Myocyte (in vitro differentiated cells): ENCODE results near the gene FYB2. TPM values are rescaled to one million over a fixed set of nuclear protein-coding genes. Genes with fewer than 3 reads are reported as not detected.

Experiments
- total RNA-seq: library from RNA; depleted of rRNA; stranded (reverse); fragments of >200 nt; gene quantifications from 2 replicates; pipeline ENCODE4 v1.2.3, GENCODE V29; 2014

Gene FYB2
- total RNA-seq, 1 donor from 2014 or later = not detected

Other genes with a start within 250 kb of the FYB2 start
- gene PLPP3, start 239.8 kb downstream of the FYB2 start, total RNA-seq = 8.5 and 27.5 TPM in 2 replicates
- 9.1 and 10.5 TPM in 2 replicates for gene PRKAA2, start 174.1 kb downstream of the FYB2 start, total RNA-seq
- gene C8A, start 35.4 kb upstream of the FYB2 start, total RNA-seq = not detected in 2 replicates
- gene C8B, start 146.6 kb upstream of the FYB2 start, total RNA-seq = not detected in 2 replicates